HepG2 (cell line): ENCODE measurements around the gene FITM1. TPM values are rescaled to one million over a fixed set of nuclear protein-coding genes. Genes with fewer than 3 reads are reported as not detected.

Experiments
- CEBPG ChIP-seq: IDR thresholded peaks from 2 replicates; pipeline ENCODE4 v1.6.1; 2016
- CERS6 ChIP-seq: sonication (generic); formaldehyde crosslinking; IDR thresholded peaks from 2 replicates; pipeline ENCODE4 v1.5.0; 2020; ENCODE audit warnings: missing genetic modification reagents
- CHD4 ChIP-seq: fragments of 200-600 bp; sonication (generic); IDR thresholded peaks from 2 replicates; pipeline ENCODE4 v1.7.0; 2017; ENCODE audit warnings: mild to moderate bottlenecking, low read length, borderline replicate concordance
- DMAP1 ChIP-seq: IDR thresholded peaks from 2 replicates; pipeline ENCODE4 v1.6.1; 2016
- GATAD2A ChIP-seq: IDR thresholded peaks from 2 replicates; pipeline ENCODE4 v1.6.1; 2016
- HMG20B ChIP-seq: conservative IDR thresholded peaks from 2 replicates; pipeline ENCODE4 v1.6.1; 2016; ENCODE audit warnings: missing genetic modification reagents, missing compliant biosample characterization
- HNF1B ChIP-seq: sonication (generic); formaldehyde crosslinking; IDR thresholded peaks from 2 replicates; pipeline ENCODE4 v1.5.1; 2020; ENCODE audit warnings: mild to moderate bottlenecking, moderate library complexity, missing genetic modification reagents
- ISX ChIP-seq: sonication (generic); formaldehyde crosslinking; conservative IDR thresholded peaks from 2 replicates; pipeline ENCODE4 v1.5.0; 2020; ENCODE audit warnings: missing genetic modification reagents
- NFE2 ChIP-seq: sonication (generic); formaldehyde crosslinking; IDR thresholded peaks from 2 replicates; pipeline ENCODE4 v1.4.0; 2020; ENCODE audit warnings: missing genetic modification reagents
- PLSCR1 ChIP-seq: sonication (generic); formaldehyde crosslinking; IDR thresholded peaks from 2 replicates; pipeline ENCODE4 v1.5.0; 2020; ENCODE audit warnings: missing genetic modification reagents, mild to moderate bottlenecking, borderline replicate concordance
- RXRA ChIP-seq: sonication (generic); formaldehyde crosslinking; IDR thresholded peaks from 2 replicates; pipeline ENCODE4 v1.5.1; 2020; ENCODE audit warnings: missing genetic modification reagents
- SMAD3 ChIP-seq: sonication (generic); formaldehyde crosslinking; IDR thresholded peaks from 2 replicates; pipeline ENCODE4 v1.4.0; 2020; ENCODE audit warnings: missing genetic modification reagents
- SP2 ChIP-seq: sonication (generic); formaldehyde crosslinking; IDR thresholded peaks from 2 replicates; pipeline ENCODE4 v1.5.1; 2020; ENCODE audit warnings: mild to moderate bottlenecking, missing genetic modification reagents
- TFAP4 ChIP-seq: sonication (generic); IDR thresholded peaks from 2 replicates; pipeline ENCODE4 v1.6.1; 2016; ENCODE audit warnings: low read depth, borderline replicate concordance
- THAP11 ChIP-seq: IDR thresholded peaks from 2 replicates; pipeline ENCODE4 v1.6.1; 2016; ENCODE audit warnings: missing biosample characterization, missing genetic modification reagents
- ZBTB21 ChIP-seq: sonication (generic); formaldehyde crosslinking; IDR thresholded peaks from 2 replicates; pipeline ENCODE4 v1.4.0; 2020; ENCODE audit warnings: missing genetic modification reagents
- ZC3H4 ChIP-seq: sonication (generic); formaldehyde crosslinking; IDR thresholded peaks from 2 replicates; pipeline ENCODE4 v1.4.0; 2020; ENCODE audit warnings: missing genetic modification reagents, borderline replicate concordance
- ZFP90 ChIP-seq: sonication (generic); formaldehyde crosslinking; IDR thresholded peaks from 2 replicates; pipeline ENCODE4 v1.8.0; 2022; ENCODE audit warnings: missing genetic modification reagents, mild to moderate bottlenecking, inconsistent platforms, borderline replicate concordance
- ZFY ChIP-seq: sonication (generic); formaldehyde crosslinking; IDR thresholded peaks from 2 replicates; pipeline ENCODE4 v1.4.0; 2020; ENCODE audit warnings: missing genetic modification reagents
- ZMAT5 ChIP-seq: sonication (generic); formaldehyde crosslinking; IDR thresholded peaks from 2 replicates; pipeline ENCODE4 v1.5.0; 2020; ENCODE audit warnings: mild to moderate bottlenecking, low read depth, missing genetic modification reagents, borderline replicate concordance
- ZNF160 ChIP-seq: sonication (generic); formaldehyde crosslinking; IDR thresholded peaks from 2 replicates; pipeline ENCODE4 v1.8.0; 2022; ENCODE audit warnings: mild to moderate bottlenecking, inconsistent platforms, missing genetic modification reagents
- ZNF205 ChIP-seq: IDR thresholded peaks from 2 replicates; pipeline ENCODE4 v1.6.1; 2018; ENCODE audit warnings: missing biosample characterization, missing genetic modification reagents
- ZNF44 ChIP-seq: sonication (generic); formaldehyde crosslinking; IDR thresholded peaks from 2 replicates; pipeline ENCODE4 v1.5.1; 2020; ENCODE audit warnings: mild to moderate bottlenecking, missing genetic modification reagents
- ZNF501 ChIP-seq: sonication (generic); formaldehyde crosslinking; IDR thresholded peaks from 2 replicates; pipeline ENCODE4 v1.5.1; 2020; ENCODE audit warnings: mild to moderate bottlenecking, moderate library complexity, missing genetic modification reagents
- ZNF564 ChIP-seq: sonication (generic); formaldehyde crosslinking; IDR thresholded peaks from 2 replicates; pipeline ENCODE4 v1.8.1; 2023; ENCODE audit warnings: mild to moderate bottlenecking, missing genetic modification reagents
- ZNF761 ChIP-seq: sonication (generic); formaldehyde crosslinking; conservative IDR thresholded peaks from 2 replicates; pipeline ENCODE4 v1.4.0; 2020; ENCODE audit warnings: mild to moderate bottlenecking, missing genetic modification reagents
- polyA plus RNA-seq, 8 experiments: library from polyadenylated mRNA; depleted of rRNA in 3 of 8; stranded (reverse) in 7 of 8; unstranded in 1 of 8; fragments of >200 nt; fragmentation: Illumina TruSeq in 4 of 8; extraction: Trizol in 4 of 8; gene quantifications; 2 replicates each; pipeline versions ENCODE4 v1.2.1 to v1.2.3, GENCODE V29; 2011 to 2016; ENCODE audit warnings: low read depth in 4 of 8, missing spikeins in 1 of 8, mixed read lengths in 1 of 8; ENCODE audit not compliant: insufficient read depth in 1 of 8
- total RNA-seq, 5 experiments: library from RNA; depleted of rRNA; stranded (reverse); fragments of >200 nt; fragmentation: Illumina TruSeq; extraction: Trizol; gene quantifications; 2 replicates each; pipeline ENCODE4 v1.2.3, GENCODE V29; 2016; ENCODE audit warnings: low read depth in 1 of 5

The FITM1 gene
- total and polyA plus RNA-seq, 2 of the 13 experiments (the other 11 are each of a cell fraction or from before 2014, with no cell fraction given): 2.7 to 5.8 TPM

GRCh38 chr14:24110060-24110459 lies 20.4 kb upstream of the FITM1 start (continued):
- TF ChIP-seq THAP11 (CRISPR knock-in tag) (no peak; the same call in 1 of the 2 replicates), SP2 (CRISPR knock-in tag) (no peak), ZNF44 (CRISPR knock-in tag) (no peak), ZFY (peak; percentile 58), ZNF160 (CRISPR knock-in tag) (no peak), PLSCR1 (CRISPR knock-in tag) (no peak), ZC3H4 (CRISPR knock-in tag) (no peak), ZFP90 (CRISPR knock-in tag) (no peak), GATAD2A (CRISPR knock-in tag) (peak; percentile 52), CEBPG (peak; percentile 90), ZNF761 (no peak), HNF1B (CRISPR knock-in tag) (no peak), ZNF205 (CRISPR knock-in tag) (no peak), RXRA (peak; percentile 41; the same call in 1 of the 2 replicates), ISX (CRISPR knock-in tag) (no peak), HMG20B (CRISPR knock-in tag) (0 out of 2 replicates have a peak, but pooled peaks have one; percentile 28), SMAD3 (no peak), ZBTB21 (CRISPR knock-in tag) (no peak), TFAP4 (0 out of 2 replicates have a peak, but pooled peaks have one; percentile 12), DMAP1 (CRISPR knock-in tag) (no peak; the same call in 1 of the 2 replicates), ZNF564 (CRISPR knock-in tag) (no peak), ZMAT5 (CRISPR knock-in tag) (no peak), ZNF501 (peak; percentile 44; the same call in 1 of the 2 replicates), CERS6 (CRISPR knock-in tag) (no peak), NFE2 (CRISPR knock-in tag) (no peak), CHD4 (no peak)
